ENCODE data around the gene GIGYF2. TPM values are rescaled to one million over a fixed set of nuclear protein-coding genes. Genes with fewer than 3 reads are reported as not detected.
A peak's percentile ranks its signal among the peaks of the same experiment; 100 is the strongest.

The GIGYF2 gene
- total and polyA plus RNA-seq, 2 of the 13 experiments (the other 11 are each of a cell fraction or from before 2014, with no cell fraction given): 44.9 to 73.5 TPM

DNA sequence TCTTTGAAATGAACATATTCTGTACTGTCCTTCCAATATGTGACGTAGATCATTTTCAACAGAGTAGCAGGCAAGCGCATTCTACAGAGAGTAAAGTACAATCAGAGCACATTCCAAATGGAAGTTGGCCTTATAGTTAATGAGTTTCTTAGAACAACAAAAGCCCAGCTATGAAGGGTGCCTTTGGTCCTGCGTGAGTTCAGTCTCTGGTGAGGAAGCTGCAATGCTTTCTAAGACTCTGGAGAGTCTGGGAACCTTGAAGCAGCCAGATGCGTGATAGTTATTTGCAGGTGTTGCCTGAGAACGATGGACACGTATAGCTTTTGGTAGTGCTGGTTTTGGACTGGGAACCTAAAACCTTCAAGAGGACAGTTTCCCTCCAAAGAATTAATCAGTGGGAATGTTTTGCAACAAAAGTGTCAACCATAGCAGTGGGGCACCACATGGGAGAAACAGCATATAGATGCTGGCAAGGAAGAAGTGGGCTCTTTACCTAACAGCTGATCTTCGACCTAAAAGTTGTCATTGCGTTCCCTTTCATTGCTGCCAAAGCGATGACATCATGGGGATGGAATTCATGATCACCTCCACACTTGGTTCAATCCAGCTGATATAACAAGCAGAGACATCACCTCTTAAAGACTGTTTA is 163.6 kb downstream of the GIGYF2 start (continued):
- TF ChIP-seq KLF16 (CRISPR knock-in tag; IDR thresholded peaks at IDR 0.05) (0 out of 4 replicates have a peak, but pooled peaks of 1 of the 2 experiments have one; percentile 26), ZNF101 (CRISPR knock-in tag; IDR thresholded peaks at IDR 0.05; ENCODE audit: borderline replicate concordance, low read depth) (no peak), ZSCAN5A (CRISPR knock-in tag; IDR thresholded peaks at IDR 0.05; ENCODE audit: borderline replicate concordance) (no peak), REPIN1 (CRISPR knock-in tag; IDR thresholded peaks at IDR 0.05; ENCODE audit: borderline replicate concordance, low read depth) (0 out of 2 replicates have a peak, but pooled peaks have one; percentile 38), BHLHE40 (IDR thresholded peaks at IDR 0.05; ENCODE audit: low read length) (no peak; the same call in 1 of the 2 replicates), ZZZ3 (CRISPR knock-in tag; IDR thresholded peaks at IDR 0.05; ENCODE audit: borderline replicate concordance) (no peak; the same call in 1 of the 2 replicates), ZNF850 (CRISPR knock-in tag; conservative IDR thresholded peaks at IDR 0.05) (no peak), ZNF546 (CRISPR knock-in tag; conservative IDR thresholded peaks at IDR 0.05) (no peak), AHDC1 (CRISPR knock-in tag; IDR thresholded peaks at IDR 0.05; ENCODE audit: borderline replicate concordance) (no peak), FOSL1 (CRISPR knock-in tag; IDR thresholded peaks at IDR 0.05; ENCODE audit: borderline replicate concordance) (no peak)
- TF ChIP-seq, protein P1, sequence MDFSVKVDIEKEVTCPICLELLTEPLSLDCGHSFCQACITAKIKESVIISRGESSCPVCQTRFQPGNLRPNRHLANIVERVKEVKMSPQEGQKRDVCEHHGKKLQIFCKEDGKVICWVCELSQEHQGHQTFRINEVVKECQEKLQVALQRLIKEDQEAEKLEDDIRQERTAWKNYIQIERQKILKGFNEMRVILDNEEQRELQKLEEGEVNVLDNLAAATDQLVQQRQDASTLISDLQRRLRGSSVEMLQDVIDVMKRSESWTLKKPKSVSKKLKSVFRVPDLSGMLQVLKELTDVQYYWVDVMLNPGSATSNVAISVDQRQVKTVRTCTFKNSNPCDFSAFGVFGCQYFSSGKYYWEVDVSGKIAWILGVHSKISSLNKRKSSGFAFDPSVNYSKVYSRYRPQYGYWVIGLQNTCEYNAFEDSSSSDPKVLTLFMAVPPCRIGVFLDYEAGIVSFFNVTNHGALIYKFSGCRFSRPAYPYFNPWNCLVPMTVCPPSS (IDR thresholded peaks at IDR 0.05): no peak
- TF ChIP-seq, protein P2, sequence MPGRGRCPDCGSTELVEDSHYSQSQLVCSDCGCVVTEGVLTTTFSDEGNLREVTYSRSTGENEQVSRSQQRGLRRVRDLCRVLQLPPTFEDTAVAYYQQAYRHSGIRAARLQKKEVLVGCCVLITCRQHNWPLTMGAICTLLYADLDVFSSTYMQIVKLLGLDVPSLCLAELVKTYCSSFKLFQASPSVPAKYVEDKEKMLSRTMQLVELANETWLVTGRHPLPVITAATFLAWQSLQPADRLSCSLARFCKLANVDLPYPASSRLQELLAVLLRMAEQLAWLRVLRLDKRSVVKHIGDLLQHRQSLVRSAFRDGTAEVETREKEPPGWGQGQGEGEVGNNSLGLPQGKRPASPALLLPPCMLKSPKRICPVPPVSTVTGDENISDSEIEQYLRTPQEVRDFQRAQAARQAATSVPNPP (CRISPR knock-in tag; IDR thresholded peaks at IDR 0.05): no peak
- TF ChIP-seq, protein P3, sequence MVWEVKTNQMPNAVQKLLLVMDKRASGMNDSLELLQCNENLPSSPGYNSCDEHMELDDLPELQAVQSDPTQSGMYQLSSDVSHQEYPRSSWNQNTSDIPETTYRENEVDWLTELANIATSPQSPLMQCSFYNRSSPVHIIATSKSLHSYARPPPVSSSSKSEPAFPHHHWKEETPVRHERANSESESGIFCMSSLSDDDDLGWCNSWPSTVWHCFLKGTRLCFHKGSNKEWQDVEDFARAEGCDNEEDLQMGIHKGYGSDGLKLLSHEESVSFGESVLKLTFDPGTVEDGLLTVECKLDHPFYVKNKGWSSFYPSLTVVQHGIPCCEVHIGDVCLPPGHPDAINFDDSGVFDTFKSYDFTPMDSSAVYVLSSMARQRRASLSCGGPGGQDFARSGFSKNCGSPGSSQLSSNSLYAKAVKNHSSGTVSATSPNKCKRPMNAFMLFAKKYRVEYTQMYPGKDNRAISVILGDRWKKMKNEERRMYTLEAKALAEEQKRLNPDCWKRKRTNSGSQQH (CRISPR knock-in tag; IDR thresholded peaks at IDR 0.05; ENCODE audit: low read depth): no peak; the same call in 1 of the 2 replicates
- TF ChIP-seq, protein P4, sequence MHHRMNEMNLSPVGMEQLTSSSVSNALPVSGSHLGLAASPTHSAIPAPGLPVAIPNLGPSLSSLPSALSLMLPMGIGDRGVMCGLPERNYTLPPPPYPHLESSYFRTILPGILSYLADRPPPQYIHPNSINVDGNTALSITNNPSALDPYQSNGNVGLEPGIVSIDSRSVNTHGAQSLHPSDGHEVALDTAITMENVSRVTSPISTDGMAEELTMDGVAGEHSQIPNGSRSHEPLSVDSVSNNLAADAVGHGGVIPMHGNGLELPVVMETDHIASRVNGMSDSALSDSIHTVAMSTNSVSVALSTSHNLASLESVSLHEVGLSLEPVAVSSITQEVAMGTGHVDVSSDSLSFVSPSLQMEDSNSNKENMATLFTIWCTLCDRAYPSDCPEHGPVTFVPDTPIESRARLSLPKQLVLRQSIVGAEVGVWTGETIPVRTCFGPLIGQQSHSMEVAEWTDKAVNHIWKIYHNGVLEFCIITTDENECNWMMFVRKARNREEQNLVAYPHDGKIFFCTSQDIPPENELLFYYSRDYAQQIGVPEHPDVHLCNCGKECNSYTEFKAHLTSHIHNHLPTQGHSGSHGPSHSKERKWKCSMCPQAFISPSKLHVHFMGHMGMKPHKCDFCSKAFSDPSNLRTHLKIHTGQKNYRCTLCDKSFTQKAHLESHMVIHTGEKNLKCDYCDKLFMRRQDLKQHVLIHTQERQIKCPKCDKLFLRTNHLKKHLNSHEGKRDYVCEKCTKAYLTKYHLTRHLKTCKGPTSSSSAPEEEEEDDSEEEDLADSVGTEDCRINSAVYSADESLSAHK (CRISPR knock-in tag; IDR thresholded peaks at IDR 0.05; ENCODE audit: borderline replicate concordance): no peak
